Keratinocyte (primary cell): ENCODE results near the gene CANT1. TPM values are rescaled to one million over a fixed set of nuclear protein-coding genes. Genes with fewer than 3 reads are reported as not detected.

Experiments
- DNase-seq: peaks from one replicate; pipeline ENCODE4 v3.0.0-alpha.2; 2011; ENCODE audit warnings: low read depth, missing footprints, low spot score
- FAIRE-seq: peaks from 2 replicates; lab custom pipeline; 2011; peaks lifted over from hg19 to GRCh38; lab: Jason Lieb, UNC
- H2AFZ ChIP-seq: 2 replicates; pipeline ENCODE4 v1.6.0; 2012; ENCODE audit warnings: low read length, control low read depth, inconsistent platforms; ENCODE audit not compliant: control insufficient read depth
- H3K27ac ChIP-seq: 2 replicates; pipeline ENCODE4 v1.5.1; 2011; ENCODE audit warnings: low read length; ENCODE audit not compliant: control insufficient read depth, insufficient read depth
- H3K27me3 ChIP-seq: 3 replicates; pipeline ENCODE4 v1.6.0; 2011; ENCODE audit warnings: low read length; ENCODE audit not compliant: control insufficient read depth, insufficient read depth; ENCODE audit errors: extremely low read depth
- H3K36me3 ChIP-seq, 2 experiments: 2 replicates in 1 of 2; 3 replicates in 1 of 2; pipeline ENCODE4 v1.5.1; 2011; ENCODE audit warnings: low read length in 2 of 2, mild to moderate bottlenecking in 1 of 2; ENCODE audit not compliant: control insufficient read depth in 2 of 2, insufficient read depth in 2 of 2; ENCODE audit errors: extremely low read depth in 1 of 2
- H3K4me1 ChIP-seq: 3 replicates; pipeline ENCODE4 v1.5.1; 2011; ENCODE audit warnings: low read length; ENCODE audit not compliant: control insufficient read depth, insufficient read depth; ENCODE audit errors: extremely low read depth
- H3K4me2 ChIP-seq: 3 replicates; pipeline ENCODE4 v1.6.0; 2011; ENCODE audit warnings: low read depth, low read length; ENCODE audit not compliant: control insufficient read depth, insufficient read depth; ENCODE audit errors: extremely low read depth
- H3K4me3 ChIP-seq, 3 experiments: fragments of 200-600 bp in 1 of 3; sonication (generic) in 1 of 3; 2 replicates in 2 of 3; 3 replicates in 1 of 3; pipeline ENCODE4 v1.5.1; 2011 to 2016; ENCODE audit warnings: low read length in 3 of 3, mild to moderate bottlenecking in 3 of 3, control low read depth in 2 of 3, inconsistent platforms in 1 of 3, low read depth in 1 of 3, mixed read lengths in 1 of 3, mixed run types in 1 of 3, moderate library complexity in 1 of 3; ENCODE audit not compliant: control insufficient read depth in 2 of 3, insufficient read depth in 2 of 3; ENCODE audit errors: extremely low read depth in 1 of 3
- H3K79me2 ChIP-seq: 2 replicates; pipeline ENCODE4 v1.6.0; 2012; ENCODE audit warnings: low read length; ENCODE audit not compliant: control insufficient read depth, insufficient read depth
- H3K9ac ChIP-seq: 3 replicates; pipeline ENCODE4 v1.6.0; 2011; ENCODE audit warnings: low read length; ENCODE audit not compliant: control insufficient read depth, insufficient read depth; ENCODE audit errors: extremely low read depth
- H3K9me1 ChIP-seq: 3 replicates; pipeline ENCODE4 v1.6.0; 2011; ENCODE audit warnings: low read length; ENCODE audit not compliant: control insufficient read depth, insufficient read depth; ENCODE audit errors: extremely low read depth
- H3K9me3 ChIP-seq: 2 replicates; pipeline ENCODE4 v1.5.1; 2012; ENCODE audit warnings: low read depth, low read length; ENCODE audit not compliant: control insufficient read depth
- H4K20me1 ChIP-seq: 3 replicates; pipeline ENCODE4 v1.6.0; 2011; ENCODE audit warnings: low read length; ENCODE audit not compliant: control insufficient read depth, insufficient read depth; ENCODE audit errors: extremely low read depth
- CTCF ChIP-seq, 3 experiments: IDR thresholded peaks in 1 of 3; conservative IDR thresholded peaks in 1 of 3; optimal IDR thresholded peaks in 1 of 3; 2 replicates in 2 of 3; 3 replicates in 1 of 3; pipeline versions ENCODE3 to v1.5.1; 2011; ENCODE audit warnings: low read length in 3 of 3, mild to moderate bottlenecking in 3 of 3, moderate library complexity in 2 of 3, control low read depth in 1 of 3, inconsistent platforms in 1 of 3; ENCODE audit not compliant: insufficient read depth in 2 of 3; ENCODE audit errors: extremely low read depth in 1 of 3
- EZH2 ChIP-seq: IDR thresholded peaks from one replicate; pipeline ENCODE4 v1.6.1; 2012; ENCODE audit warnings: inconsistent platforms, mild to moderate bottlenecking, low read length, moderate library complexity
- dilution Hi-C: fragments of 300-500 bp; cut with MboI; formaldehyde crosslinking; loops from one replicate; pipeline ENCODE4 v1.7.0; 2020; ENCODE audit warnings: low sequenced_read_pairs; ENCODE audit not compliant: extremely low pct_ligation_motif_present
- polyA plus RNA-seq, 5 experiments: library from polyadenylated mRNA; depleted of rRNA in 3 of 5; stranded (reverse) in 3 of 5; stranded (forward) in 1 of 5; unstranded in 1 of 5; fragments of >200 nt; gene quantifications; 1 replicate in 1 of 5; 2 replicates in 3 of 5; 3 replicates in 1 of 5; pipeline versions ENCODE4 v1.2.1 to v1.2.3, GENCODE V29; 2011 to 2012; ENCODE audit warnings: missing spikeins in 2 of 5, low read depth in 1 of 5, low replicate concordance in 1 of 5

The CANT1 gene
- polyA plus RNA-seq, 1 donor (not counting 4 experiments of a cell fraction or from before 2014, with no cell fraction given), result 53.2 TPM

GRCh38 chr17:78985395-78985794 is 24.2 kb downstream of the CANT1 start:
- DNase-seq, result no peak
- H3K36me3 ChIP-seq, result peaks cover 0 to 1% of the 10 kb centered on the region in 2 experiments
- H3K9me3 ChIP-seq, result no peaks in the 10 kb centered on the region
- no peak overlapping the region for H2AFZ ChIP-seq
- TF ChIP-seq CTCF (optimal IDR thresholded peaks at IDR 0.05 in 1 of 3, IDR thresholded peaks at IDR 0.05 in 1 of 3, conservative IDR thresholded peaks at IDR 0.05 in 1 of 3; ENCODE audit: extremely low read depth in 1 of 3, insufficient read depth in 2 of 3, low read length in 3 of 3) (no peak), EZH2 (no peak)
- dilution Hi-C loops, result no loop called here
- H3K27ac ChIP-seq, result no peak overlapping the region
- no peaks in the 10 kb centered on the region for H3K79me2 ChIP-seq
- H3K4me3 ChIP-seq, result no peak overlapping the region
- H3K9ac ChIP-seq, result no peak overlapping the region
- FAIRE-seq, result no peak
- no peaks in the 10 kb centered on the region for H3K9me1 ChIP-seq
- H3K27me3 ChIP-seq, result no peaks in the 10 kb centered on the region
- H4K20me1 ChIP-seq, result no peaks in the 10 kb centered on the region
- no peak overlapping the region for H3K4me2 ChIP-seq
- peaks cover 29% of the 10 kb centered on the region for H3K4me1 ChIP-seq

- Histone ChIP-seq H3K79me2 (peaks cover 18% of the 10 kb centered on the region), H3K27me3 (no peaks in the 10 kb centered on the region), H3K4me1 (peaks cover 35% of the 10 kb centered on the region), H3K4me3 (no peak overlapping the region), H3K9me1 (no peaks in the 10 kb centered on the region), H3K4me2 (no peak overlapping the region), H4K20me1 (no peaks in the 10 kb centered on the region), H3K9me3 (no peaks in the 10 kb centered on the region), H3K27ac (no peak overlapping the region), H3K9ac (no peak overlapping the region), H3K36me3 (peaks cover 0 to 4% of the 10 kb centered on the region in 2 experiments), H2AFZ (no peak overlapping the region)
- dilution Hi-C loops, result no loop called here
- DNase-seq, result no peak
- FAIRE-seq, result no peak
- no peak for TF ChIP-seq CTCF (optimal IDR thresholded peaks at IDR 0.05 in 1 of 3, IDR thresholded peaks at IDR 0.05 in 1 of 3, conservative IDR thresholded peaks at IDR 0.05 in 1 of 3; ENCODE audit: extremely low read depth in 1 of 3, insufficient read depth in 2 of 3, low read length in 3 of 3)
- TF ChIP-seq EZH2, result no peak
Measured at GRCh38 chr17:78981010-78981888, 28.3 kb downstream of the CANT1 start.
